ENCODE measurements around the gene FNDC1.

The FNDC1 gene

GRCh38 chr6:159309723-159310122 is 140.5 kb downstream of the FNDC1 start:
- DNase-seq (ENCODE audit: low spot score): no peak

- no peak for DNase-seq (ENCODE audit: low spot score)
These were observed 142.4 kb downstream of the FNDC1 start for GRCh38 chr6:159311618-159312017.

- DNase-seq (ENCODE audit: low spot score): no peak
These were observed 143.0 kb downstream of the FNDC1 start for GRCh38 chr6:159312206-159312605.

- DNase-seq (ENCODE audit: low spot score): no peak
These were observed 143.8 kb downstream of the FNDC1 start for GRCh38 chr6:159313018-159313417.

GRCh38 chr6:159315562-159315961 is 146.4 kb downstream of the FNDC1 start:
- no peak for DNase-seq (ENCODE audit: low spot score)

- no peak for DNase-seq (ENCODE audit: low spot score)
These were observed 148.2 kb downstream of the FNDC1 start for GRCh38 chr6:159317430-159317829.

GRCh38 chr6:159321267-159321666 is 152.1 kb downstream of the FNDC1 start:
- DNase-seq (ENCODE audit: low spot score): no peak

Data from D341Med (cell line).